MCF 10A (cell line): ENCODE results near the gene GPR132. TPM values are rescaled to one million over a fixed set of nuclear protein-coding genes. Genes with fewer than 3 reads are reported as not detected.

Experiments used
- BruUV-seq: library from RNA; stranded (reverse); fragments of 400-500 nt; replicated peaks from 2 replicates; lab custom pipeline; 2021; lab: Mats Ljungman, UMichigan
- CTCF ChIA-PET: fragments of 300-600 bp; sonication (Branson Sonifier 250); formaldehyde crosslinking; extraction: SDS; loops from one replicate; lab custom pipeline; 2021; ENCODE audit warnings: antibody characterized with exemption, inconsistent platforms; lab: Yijun Ruan, JAX
- POLR2A ChIA-PET: fragments of 300-600, 350-650 bp; sonication (Branson Sonifier 250); formaldehyde crosslinking; extraction: SDS; loops from one replicate; lab custom pipeline; 2020; ENCODE audit warnings: antibody characterized with exemption, inconsistent platforms; lab: Yijun Ruan, JAX
- DNase-seq: peaks from one replicate; pipeline ENCODE4 v3.0.0-alpha.2; 2018; ENCODE audit not compliant: unreplicated experiment
- H3K27ac Mint-ChIP-seq: one replicate; pipeline ENCODE4 v1.8.0; 2022; ENCODE audit warnings: mild to moderate bottlenecking, low read depth, mixed read lengths; ENCODE audit not compliant: unreplicated experiment
- H3K27me3 Mint-ChIP-seq: one replicate; pipeline ENCODE4 v1.8.0; 2022; ENCODE audit warnings: mixed read lengths; ENCODE audit not compliant: insufficient read depth, unreplicated experiment
- H3K36me3 Mint-ChIP-seq: one replicate; pipeline ENCODE4 v1.8.0; 2022; ENCODE audit warnings: mild to moderate bottlenecking, moderate library complexity, mixed read lengths; ENCODE audit not compliant: insufficient read depth, unreplicated experiment
- H3K4me1 Mint-ChIP-seq: one replicate; pipeline ENCODE4 v1.8.0; 2022; ENCODE audit warnings: mixed read lengths; ENCODE audit not compliant: insufficient read depth, unreplicated experiment
- H3K4me3 Mint-ChIP-seq: one replicate; pipeline ENCODE4 v1.8.0; 2022; ENCODE audit warnings: mild to moderate bottlenecking, moderate library complexity, mixed read lengths; ENCODE audit not compliant: unreplicated experiment
- H3K9me3 Mint-ChIP-seq: one replicate; pipeline ENCODE4 v1.8.0; 2022; ENCODE audit warnings: mixed read lengths; ENCODE audit not compliant: unreplicated experiment
- intact Hi-C: fragments of 100-400 bp; cut with micrococcal nuclease; formaldehyde crosslinking; loops from 2 replicates; pipeline ENCODE4 v1.14.1; 2022
- total RNA-seq: library from RNA; stranded (reverse); gene quantifications from 2 replicates; pipeline ENCODE4 v1.2.3, GENCODE V29; 2022
- TF ChIP-seq, protein P1 (sequence below): fragments of 200-600 bp; IDR thresholded peaks from one replicate; pipeline ENCODE4 v1.8.0; 2022; ENCODE audit warnings: antibody characterized with exemption, mild to moderate bottlenecking; ENCODE audit not compliant: unreplicated experiment

Gene GPR132
- total RNA-seq, 1 experiment from 2014 or later: 0.42 TPM

DNA sequence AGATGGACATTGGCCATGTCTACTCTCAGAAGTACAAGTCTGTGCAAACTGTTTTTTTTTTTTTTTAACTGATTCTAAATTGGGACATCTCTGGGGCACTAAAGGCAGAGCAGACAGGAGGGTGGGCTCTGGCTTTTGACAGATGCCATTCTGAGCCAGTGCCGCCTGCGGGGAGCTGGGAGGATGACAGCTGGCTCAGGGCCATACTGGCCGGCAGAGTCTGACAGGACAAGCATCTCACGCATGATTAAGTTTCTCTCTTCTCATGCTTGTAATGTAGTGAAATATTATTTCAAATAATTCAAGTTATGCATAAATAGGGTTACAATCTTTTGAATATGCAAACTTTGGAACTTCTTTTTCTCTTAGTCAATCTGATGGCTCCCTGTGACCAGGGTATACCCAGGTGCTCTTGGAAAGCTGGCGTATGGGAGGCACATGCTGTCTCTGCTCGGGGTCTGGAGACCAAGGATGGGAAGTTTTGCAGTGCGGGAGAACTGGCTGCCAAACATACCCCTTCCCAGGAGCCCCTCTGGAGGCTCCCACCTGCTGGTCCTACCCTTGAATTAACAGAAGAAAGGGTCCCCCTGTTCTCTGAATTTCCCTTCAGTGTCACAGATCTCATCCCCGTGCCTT lies 52.0 kb downstream of the GPR132 start:
- BruUV-seq: no TSS peak
- intact Hi-C loops: no loop called here
- H3K27ac Mint-ChIP-seq: peak overlapping the region; percentile 86
- H3K4me1 Mint-ChIP-seq: peaks cover 40% of the 10 kb centered on the region
- CTCF ChIA-PET: interaction anchor here (1.1 to 10.3 kb wide), 2 partner anchors 12 to 39 kb away, joined by 3 to 96 read pairs; no protein-coding TSS in a partner anchor
- TF ChIP-seq, protein P1, sequence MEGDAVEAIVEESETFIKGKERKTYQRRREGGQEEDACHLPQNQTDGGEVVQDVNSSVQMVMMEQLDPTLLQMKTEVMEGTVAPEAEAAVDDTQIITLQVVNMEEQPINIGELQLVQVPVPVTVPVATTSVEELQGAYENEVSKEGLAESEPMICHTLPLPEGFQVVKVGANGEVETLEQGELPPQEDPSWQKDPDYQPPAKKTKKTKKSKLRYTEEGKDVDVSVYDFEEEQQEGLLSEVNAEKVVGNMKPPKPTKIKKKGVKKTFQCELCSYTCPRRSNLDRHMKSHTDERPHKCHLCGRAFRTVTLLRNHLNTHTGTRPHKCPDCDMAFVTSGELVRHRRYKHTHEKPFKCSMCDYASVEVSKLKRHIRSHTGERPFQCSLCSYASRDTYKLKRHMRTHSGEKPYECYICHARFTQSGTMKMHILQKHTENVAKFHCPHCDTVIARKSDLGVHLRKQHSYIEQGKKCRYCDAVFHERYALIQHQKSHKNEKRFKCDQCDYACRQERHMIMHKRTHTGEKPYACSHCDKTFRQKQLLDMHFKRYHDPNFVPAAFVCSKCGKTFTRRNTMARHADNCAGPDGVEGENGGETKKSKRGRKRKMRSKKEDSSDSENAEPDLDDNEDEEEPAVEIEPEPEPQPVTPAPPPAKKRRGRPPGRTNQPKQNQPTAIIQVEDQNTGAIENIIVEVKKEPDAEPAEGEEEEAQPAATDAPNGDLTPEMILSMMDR: no peak
- H3K27me3 Mint-ChIP-seq: no peaks in the 10 kb centered on the region
- no peak overlapping the region for H3K4me3 Mint-ChIP-seq
- POLR2A ChIA-PET: interaction anchor here (0.6 to 18.5 kb wide), 4 partner anchors 7 to 41 kb away, joined by 3 to 636 read pairs (median 4); no protein-coding TSS in a partner anchor
- no peak for DNase-seq
- no peaks in the 10 kb centered on the region for H3K9me3 Mint-ChIP-seq
- peaks cover 65% of the 10 kb centered on the region for H3K36me3 Mint-ChIP-seq

DNA sequence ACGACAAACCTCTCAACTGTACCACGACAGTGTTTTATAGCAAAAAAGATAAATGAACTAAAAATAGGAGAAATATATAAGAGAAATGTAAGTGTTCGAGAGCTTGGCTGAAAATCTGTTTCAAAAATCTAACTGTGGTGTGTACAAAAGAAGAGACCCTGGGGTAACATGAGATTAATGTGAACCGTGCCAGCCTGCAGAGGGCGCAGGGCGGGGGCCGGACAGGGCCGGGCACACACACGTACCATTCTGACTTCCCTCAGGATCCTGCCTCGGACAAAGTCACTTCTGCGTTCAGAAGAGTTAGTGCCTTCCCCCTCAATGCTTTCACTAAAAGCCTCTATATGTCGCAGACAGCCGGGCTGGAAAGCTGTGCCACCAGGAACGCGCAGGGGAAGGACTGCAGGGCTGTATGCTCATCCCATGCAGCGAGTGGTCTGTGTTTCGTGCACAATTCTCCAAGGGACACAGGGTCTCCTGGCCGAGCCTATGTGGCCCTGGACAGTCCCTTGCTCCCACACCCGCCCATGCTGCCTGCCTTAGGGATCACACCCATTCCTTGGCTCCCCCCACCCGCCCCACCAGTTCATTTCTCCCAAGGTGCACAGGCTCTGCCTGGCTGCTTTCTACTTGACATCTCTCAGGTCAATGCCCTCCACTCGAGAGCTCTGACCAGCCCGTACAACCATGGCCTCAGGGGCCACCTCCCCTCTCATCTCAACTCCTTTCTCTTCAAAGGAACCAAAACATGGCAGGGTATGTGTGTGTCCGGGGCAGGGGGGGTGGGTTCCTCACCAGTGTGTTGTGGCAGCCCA lies 52.9 kb downstream of the GPR132 start:
- Mint-ChIP-seq H3K4me3 (no peak overlapping the region), H3K9me3 (no peaks in the 10 kb centered on the region), H3K27me3 (no peaks in the 10 kb centered on the region), H3K36me3 (peaks cover 65% of the 10 kb centered on the region), H3K4me1 (peaks cover 32% of the 10 kb centered on the region), H3K27ac (no peak overlapping the region)
- TF ChIP-seq, protein P1: peak; percentile 12
- DNase-seq: no peak
- CTCF ChIA-PET: interaction anchor here (1.2 to 10.3 kb wide), 2 partner anchors 34 to 38 kb away, joined by 6 to 96 read pairs; no protein-coding TSS in a partner anchor
- POLR2A ChIA-PET: interaction anchor here (1.1 to 18.5 kb wide), 2 partner anchors 30 to 41 kb away, joined by 3 to 636 read pairs; no protein-coding TSS in a partner anchor
- BruUV-seq: no TSS peak
- intact Hi-C loops: no loop called here

DNA sequence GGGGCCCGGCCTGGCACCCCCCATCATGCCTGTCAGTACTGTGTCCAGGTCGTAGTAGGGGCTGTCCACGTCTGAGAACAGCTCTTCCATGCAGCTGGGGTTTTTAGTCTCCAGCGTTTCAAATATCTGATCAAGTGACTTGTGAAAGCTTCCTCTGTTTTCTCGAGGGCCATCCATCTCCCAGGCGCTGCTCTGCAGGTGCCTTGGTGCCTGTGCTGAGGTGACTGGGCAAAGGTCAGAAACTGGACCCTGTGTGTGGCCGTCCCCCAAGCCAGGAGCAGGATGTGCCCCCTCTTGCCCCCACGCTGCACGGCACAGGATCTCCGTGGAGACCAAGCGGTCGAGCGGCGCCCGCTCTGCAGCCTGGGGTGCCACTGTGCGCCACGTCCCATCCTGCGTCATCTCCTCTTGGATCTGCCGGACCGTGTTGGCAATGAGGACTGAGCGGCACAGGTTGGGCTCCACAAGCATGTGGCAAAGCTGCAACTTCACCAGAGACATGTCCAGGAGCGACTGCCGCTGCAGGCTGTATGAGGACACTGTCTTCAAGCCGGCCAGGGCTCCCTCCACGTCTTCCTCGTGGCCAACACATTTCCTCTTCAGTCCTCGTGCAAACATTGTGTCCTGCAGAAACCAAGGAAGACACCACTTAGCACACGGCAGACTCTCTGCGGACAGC lies 53.8 kb downstream of the GPR132 start:
- intact Hi-C loops: no loop called here
- ChIA-PET POLR2A (interaction anchor here (1.1 to 18.5 kb wide), 2 partner anchors 29 to 40 kb away, joined by 3 to 636 read pairs; no protein-coding TSS in a partner anchor), CTCF (interaction anchor here (0.5 to 1.2 kb wide), 4 partner anchors 24 to 341 kb away, joined by 3 to 6 read pairs (median 4); no protein-coding TSS in a partner anchor)
- Mint-ChIP-seq H3K4me1 (peaks cover 25% of the 10 kb centered on the region), H3K9me3 (no peaks in the 10 kb centered on the region), H3K36me3 (peaks cover 59% of the 10 kb centered on the region), H3K4me3 (no peak overlapping the region), H3K27ac (no peak overlapping the region), H3K27me3 (no peaks in the 10 kb centered on the region)
- no peak for DNase-seq
- no TSS peak for BruUV-seq
- TF ChIP-seq, protein P1: no peak
